Spleen (tissue), 13 donors: Measurements from ENCODE around the gene GNPAT. TPM values are rescaled to one million over a fixed set of nuclear protein-coding genes. Genes with fewer than 3 reads are reported as not detected.

ENCODE experiments used
- DNase-seq: peaks from one replicate; pipeline ENCODE4 v3.0.0-alpha.2; 2020
- H3K27ac ChIP-seq, 8 donors: fragments of 200-600 bp; sonication (generic) in 7 of 8; 1 replicate in 4 of 8; 2 replicates in 4 of 8; pipeline versions ENCODE4 v1.5.0 to v1.8.0; 2016 to 2021; ENCODE audit warnings: inconsistent platforms in 4 of 8, mild to moderate bottlenecking in 4 of 8, moderate library complexity in 1 of 8
- H3K27me3 ChIP-seq, 7 donors: fragments of 200-600 bp; sonication (generic) in 6 of 7; replicated peaks in 1 of 7; 1 replicate in 4 of 7; 2 replicates in 3 of 7; pipeline versions ENCODE4 v1.5.0 to v1.8.0; 2016 to 2021; ENCODE audit warnings: inconsistent platforms in 3 of 7, mild to moderate bottlenecking in 1 of 7
- H3K36me3 ChIP-seq, 6 donors: fragments of 200-600 bp; sonication (generic) in 5 of 6; 1 replicate in 4 of 6; 2 replicates in 2 of 6; pipeline versions ENCODE4 v1.5.0 to v1.8.0; 2016 to 2021; ENCODE audit warnings: inconsistent platforms in 2 of 6
- H3K4me1 ChIP-seq, 6 donors: fragments of 200-600 bp; sonication (generic) in 5 of 6; 1 replicate in 3 of 6; 2 replicates in 3 of 6; pipeline versions ENCODE4 v1.5.0 to v1.8.0; 2016 to 2021; ENCODE audit warnings: inconsistent platforms in 3 of 6
- H3K4me3 ChIP-seq, 8 donors: fragments of 200-600 bp; sonication (generic) in 7 of 8; 1 replicate in 4 of 8; 2 replicates in 4 of 8; pipeline versions ENCODE4 v1.5.0 to v1.8.0; 2016 to 2021; ENCODE audit warnings: inconsistent platforms in 4 of 8, mild to moderate bottlenecking in 4 of 8, moderate library complexity in 2 of 8
- H3K9me3 ChIP-seq, 8 donors: fragments of 200-600 bp; sonication (generic) in 7 of 8; 1 replicate in 4 of 8; 2 replicates in 4 of 8; pipeline versions ENCODE4 v1.5.0 to v1.8.0; 2016 to 2021; ENCODE audit warnings: inconsistent platforms in 4 of 8
- CTCF ChIP-seq, 11 experiments: fragments of 200-600 bp in 7 of 11; fragments of 450-650 bp in 4 of 11; sonication (generic) in 4 of 11; IDR thresholded peaks in 8 of 11; conservative IDR thresholded peaks in 3 of 11; 1 replicate in 7 of 11; 2 replicates in 4 of 11; pipeline versions ENCODE4 v1.4.0 to v1.8.0; 2016 to 2021; ENCODE audit warnings: antibody characterized with exemption in 11 of 11, inconsistent platforms in 4 of 11, mild to moderate bottlenecking in 1 of 11
- POLR2A ChIP-seq, 3 donors: fragments of 450-650 bp; IDR thresholded peaks; one replicate each; pipeline ENCODE4 v1.5.1; 2017; ENCODE audit warnings: antibody characterized with exemption in 3 of 3, mild to moderate bottlenecking in 1 of 3
- POLR2AphosphoS5 ChIP-seq, 3 donors: sonication (generic); formaldehyde crosslinking; IDR thresholded peaks; one replicate each; pipeline ENCODE4 v1.5.1; 2017; ENCODE audit warnings: antibody characterized with exemption in 3 of 3
- WGBS, 5 donors: extraction: QIAGEN DNeasy Blood & Tissue Kit in 3 of 5; methylation state at CpG; one replicate each; pipeline versions ENCODE4 v1.1.5 to v1.1.7; 2013 to 2018; 5-methylcytosine and 5-hydroxymethylcytosine counted together
- intact Hi-C: fragments of 100-400 bp; cut with DNase I; formaldehyde crosslinking; loops from one replicate; pipeline ENCODE4 v1.15.0; 2023; ENCODE audit warnings: low total_unique reads
- long read RNA-seq, 2 donors: transcript quantifications; one replicate each; lab custom pipeline, GENCODE V29; 2026
- polyA plus RNA-seq, 3 donors: library from polyadenylated mRNA; stranded (reverse); fragments of 200-250 nt; gene quantifications; one replicate each; pipeline ENCODE4 v1.2.1, GENCODE V29; 2013
- total RNA-seq, 7 donors: library from RNA; depleted of rRNA in 3 of 7; stranded (reverse); fragments of >200 nt in 3 of 7; fragmentation: NEBNext Ultra II Directional in 4 of 7; extraction: Animal tissue kit (Norgen Biotek cat#: 25700) in 4 of 7; gene quantifications; one replicate each; pipeline versions ENCODE4 v1.1.0 to v1.2.1, GENCODE V29; 2016 to 2021
- donor health status: healthy with polysubstance abuse.
- donor health status: DM: no; HTN: no; CAD: no; lungs with moderate emphysema.
- donor health status: DM: no; HTN: no; CAD: no.
- donor health status: Bipolar disorder and iron deficiency.
- donor health status: healthy.
- donor health status: DM: no; HTN: no; CAD: no.
- donor health status: DM: yes; HTN: yes; CAD: no.

The GNPAT gene
- total RNA-seq (10 to 100 TPM; 27.9 to 42.6 (median 33.7) TPM), polyA plus RNA-seq (10 to 100 TPM; 27.7 to 42.9 (median 42.6) TPM)
- long read RNA-seq, donor 1, transcript GNPAT-201 (16 exons, 2,643 nt) = major isoform, 6 of 8 reads
- long read RNA-seq, donor 1, partial matches to known transcripts = 0 of 8 reads
- long read RNA-seq, donor 1, other reads (novel, unspliced or antisense) = 0 of 8 reads
- long read RNA-seq, donor 2, partial matches to known transcripts = 0 of 5 reads
- long read RNA-seq, donor 2, other reads (novel, unspliced or antisense) = 0 of 5 reads

GRCh38 chr1:231240883-231241735, at the start of gene GNPAT:
Gene GNPAT, plus strand, starts transcription at chr1:231241212. Its CDS starts 167 bp downstream, at chr1:231241379.
- Histone ChIP-seq H3K4me1 (peaks cover 15 to 89% (median 55%) of the 10 kb centered on the region in 6 donors), H3K4me3 (peak within 1 kb of the TSS; percentile 65 to 89 (median 78)), H3K27me3 (no peaks in the 10 kb centered on the region), H3K27ac (peak within 1 kb of the TSS; percentile 79 to 89 (median 86)), H3K36me3 (peaks cover 0 to 36% (median 25%) of the 10 kb centered on the region in 6 donors), H3K9me3 (no peaks in the 10 kb centered on the region)
- TF ChIP-seq POLR2A (IDR thresholded peaks at IDR 0.05) = peak; percentile 64 to 89 (median 83)
- TF ChIP-seq CTCF (IDR thresholded peaks at IDR 0.05 in 8 of 11, conservative IDR thresholded peaks at IDR 0.05 in 3 of 11) = peak in 1 of 11 experiments; percentile 22
- peak; percentile 98 to 99 (median 98) for TF ChIP-seq POLR2AphosphoS5 (IDR thresholded peaks at IDR 0.05)
- intact Hi-C loops = loop anchor here (10.0 kb wide), 1 partner anchor 94 kb away; the partner anchor contains the start of genes EXOC8 and SPRTN
- WGBS, 5 donors = 0% methylated on average over 26 to 51 of the region's 51 CpGs
- DNase-seq = peak; percentile 97

- no peak overlapping the region for H3K27ac ChIP-seq
- no peaks in the 10 kb centered on the region for H3K36me3 ChIP-seq
- peak; percentile 69 for DNase-seq
- H3K9me3 ChIP-seq = peaks cover 0 to 9% (median 3%) of the 10 kb centered on the region in 8 donors
- peaks cover 0 to 33% (median 0%) of the 10 kb centered on the region in 7 donors for H3K27me3 ChIP-seq
- peaks cover 0 to 7% (median 0%) of the 10 kb centered on the region in 6 donors for H3K4me1 ChIP-seq
- TF ChIP-seq POLR2AphosphoS5 (IDR thresholded peaks at IDR 0.05) (peak in 2 of 3 donors; percentile 65 to 66), POLR2A (IDR thresholded peaks at IDR 0.05) (no peak)
- 44 to 72% (median 54%) methylated on average over 7 to 12 of the region's 12 CpGs for WGBS, 5 donors
- intact Hi-C loops = no loop called here
- H3K4me3 ChIP-seq = no peak overlapping the region
Measured at GRCh38 chr1:231192620-231193163, 48.3 kb upstream of the GNPAT start.

GRCh38 chr1:231193710-231194340, 47.2 kb upstream of the GNPAT start:
- 66 to 80% (median 77%) methylated on average over 7 to 10 of the region's 10 CpGs for WGBS, 5 donors
- H3K36me3 ChIP-seq = no peaks in the 10 kb centered on the region
- intact Hi-C loops = no loop called here
- TF ChIP-seq POLR2AphosphoS5 (IDR thresholded peaks at IDR 0.05) (no peak), POLR2A (IDR thresholded peaks at IDR 0.05) (no peak), CTCF (IDR thresholded peaks at IDR 0.05 in 8 of 11, conservative IDR thresholded peaks at IDR 0.05 in 3 of 11) (no peak)
- no peak overlapping the region for H3K4me3 ChIP-seq
- peaks cover 0 to 9% (median 3%) of the 10 kb centered on the region in 8 donors for H3K9me3 ChIP-seq
- H3K4me1 ChIP-seq = peaks cover 0 to 7% (median 0%) of the 10 kb centered on the region in 6 donors
- DNase-seq = peak; percentile 40
- H3K27me3 ChIP-seq = peaks cover 0 to 27% (median 0%) of the 10 kb centered on the region in 7 donors
- no peak overlapping the region for H3K27ac ChIP-seq

GRCh38 chr1:231194476-231194842, 46.6 kb upstream of the GNPAT start:
- peaks cover 0 to 27% (median 0%) of the 10 kb centered on the region in 7 donors for H3K27me3 ChIP-seq
- peak; percentile 2 for DNase-seq
- H3K36me3 ChIP-seq = no peaks in the 10 kb centered on the region
- peaks cover 0 to 8% (median 3%) of the 10 kb centered on the region in 8 donors for H3K9me3 ChIP-seq
- intact Hi-C loops = no loop called here
- 79 to 94% (median 84%) methylated on average over 2 of the region's 2 CpGs for WGBS, 5 donors
- TF ChIP-seq CTCF (IDR thresholded peaks at IDR 0.05 in 8 of 11, conservative IDR thresholded peaks at IDR 0.05 in 3 of 11) (no peak), POLR2A (IDR thresholded peaks at IDR 0.05) (no peak), POLR2AphosphoS5 (IDR thresholded peaks at IDR 0.05) (no peak)
- H3K4me1 ChIP-seq = peaks cover 0 to 7% (median 0%) of the 10 kb centered on the region in 6 donors
- H3K4me3 ChIP-seq = no peak overlapping the region
- H3K27ac ChIP-seq = no peak overlapping the region
